GM21717 (cell line): ENCODE results near the gene PXDN.

ENCODE experiments used
- ATAC-seq: cut with Tn5 transposase; IDR thresholded peaks from one replicate; pipeline ENCODE4 v1.9.1; 2021; ENCODE audit warnings: mild to moderate bottlenecking, moderate library complexity; ENCODE audit not compliant: unreplicated experiment

Gene PXDN

DNA sequence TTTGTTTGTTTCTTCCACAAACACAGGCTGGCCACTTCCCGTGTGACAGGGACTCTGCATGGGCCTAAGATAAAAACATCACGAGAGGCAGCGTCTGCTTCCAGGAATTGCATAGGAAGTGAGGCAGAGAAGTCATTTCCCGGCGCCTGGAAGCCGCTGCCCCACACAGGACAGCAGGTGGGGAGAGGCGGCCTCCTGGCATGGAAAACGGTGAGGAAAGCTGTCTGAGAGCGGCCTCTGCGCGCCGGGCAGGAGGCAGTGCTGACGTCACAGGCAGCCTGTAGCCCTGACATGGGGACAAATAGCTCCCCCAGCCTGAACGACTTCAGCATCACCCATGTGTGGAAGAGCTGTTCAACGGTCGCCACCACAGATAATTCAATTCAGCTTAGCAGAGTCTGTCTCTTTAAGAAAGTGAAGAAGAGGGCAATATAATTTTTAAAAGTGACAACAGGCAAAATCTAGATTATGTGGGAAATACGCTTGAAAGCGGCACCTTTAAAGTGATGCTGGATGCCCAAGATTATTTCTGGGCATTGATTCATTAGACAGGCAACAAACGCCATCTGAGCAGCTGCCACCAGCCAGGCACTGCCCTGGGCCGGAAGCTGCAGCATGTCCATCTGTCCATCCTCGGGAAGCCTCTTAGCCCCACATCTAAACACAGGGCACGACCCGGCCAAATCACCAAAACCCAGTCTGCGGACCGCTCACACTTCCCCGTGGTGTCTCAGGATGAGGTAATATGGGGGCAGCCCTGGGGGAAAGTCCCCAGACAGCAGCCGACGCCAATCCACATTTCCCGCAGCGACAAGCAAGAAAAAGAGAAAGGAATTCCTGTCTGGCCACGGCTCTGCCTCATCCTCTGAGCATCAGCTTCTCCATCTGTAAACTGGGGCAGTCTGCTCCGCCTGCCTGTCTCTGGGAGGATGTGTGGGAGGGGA, 138.9 kb downstream of the PXDN start:
- ATAC-seq = no peak

DNA sequence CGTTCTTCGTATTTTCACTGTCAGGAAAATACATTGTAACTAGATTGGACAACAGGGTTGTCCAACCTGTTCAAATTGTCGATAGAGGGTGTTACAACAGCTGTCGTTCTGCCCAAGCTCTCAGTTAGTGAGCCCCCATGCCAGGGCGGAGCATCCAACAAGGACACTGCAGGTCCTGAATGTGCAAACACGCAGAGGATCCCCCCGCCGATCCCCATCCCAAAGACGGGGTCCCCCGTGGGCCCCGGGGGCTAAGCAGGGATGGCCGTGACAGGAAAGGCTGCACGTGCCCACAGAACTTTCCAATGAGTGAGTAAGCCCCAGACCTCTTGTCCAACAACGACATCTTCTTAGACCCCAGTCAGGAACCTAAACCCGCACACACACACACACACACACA, 140.8 kb downstream of the PXDN start:
- no peak for ATAC-seq

DNA sequence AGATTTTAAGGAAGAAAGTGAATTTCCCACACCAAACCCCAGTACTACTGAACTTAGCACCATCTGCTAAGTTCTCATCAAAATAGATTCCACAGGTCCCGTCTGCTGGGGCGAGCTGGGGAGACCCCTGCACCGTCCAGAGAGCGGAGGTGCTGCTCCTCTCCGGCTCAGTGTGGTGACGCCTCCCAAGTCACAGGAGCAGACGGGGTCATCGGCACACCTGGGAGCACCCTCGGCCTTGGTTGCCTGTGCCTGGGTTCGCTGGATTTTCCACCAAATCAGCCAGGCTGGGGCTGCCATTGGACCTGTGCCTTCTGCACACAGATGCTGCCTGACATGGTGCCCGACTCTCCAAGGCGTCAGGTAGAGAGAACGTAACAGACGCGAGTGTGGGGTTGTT, 141.3 kb downstream of the PXDN start:
- ATAC-seq = no peak

GRCh38 chr2:1602278-1603010, 141.9 kb downstream of the PXDN start:
- no peak for ATAC-seq

- no peak for ATAC-seq
Observed at GRCh38 chr2:1601471-1602277, 142.6 kb downstream of the PXDN start.

DNA sequence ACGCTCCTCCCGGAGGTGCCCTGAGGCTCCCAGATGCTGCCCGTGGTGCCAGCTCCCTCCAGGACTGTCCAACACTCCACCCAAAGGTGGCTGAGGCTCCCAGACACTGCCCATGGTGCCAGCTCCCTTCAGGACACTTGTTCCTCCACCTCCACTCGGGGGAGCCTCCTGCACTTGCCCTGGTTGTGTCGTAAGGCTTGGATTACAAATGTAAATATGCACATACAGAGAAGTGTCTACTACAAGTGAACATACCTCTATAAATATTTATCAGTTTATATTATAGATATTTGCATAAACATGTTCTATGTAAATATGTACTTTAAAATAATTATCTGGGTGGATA, 143.3 kb downstream of the PXDN start:
- no peak for ATAC-seq

DNA sequence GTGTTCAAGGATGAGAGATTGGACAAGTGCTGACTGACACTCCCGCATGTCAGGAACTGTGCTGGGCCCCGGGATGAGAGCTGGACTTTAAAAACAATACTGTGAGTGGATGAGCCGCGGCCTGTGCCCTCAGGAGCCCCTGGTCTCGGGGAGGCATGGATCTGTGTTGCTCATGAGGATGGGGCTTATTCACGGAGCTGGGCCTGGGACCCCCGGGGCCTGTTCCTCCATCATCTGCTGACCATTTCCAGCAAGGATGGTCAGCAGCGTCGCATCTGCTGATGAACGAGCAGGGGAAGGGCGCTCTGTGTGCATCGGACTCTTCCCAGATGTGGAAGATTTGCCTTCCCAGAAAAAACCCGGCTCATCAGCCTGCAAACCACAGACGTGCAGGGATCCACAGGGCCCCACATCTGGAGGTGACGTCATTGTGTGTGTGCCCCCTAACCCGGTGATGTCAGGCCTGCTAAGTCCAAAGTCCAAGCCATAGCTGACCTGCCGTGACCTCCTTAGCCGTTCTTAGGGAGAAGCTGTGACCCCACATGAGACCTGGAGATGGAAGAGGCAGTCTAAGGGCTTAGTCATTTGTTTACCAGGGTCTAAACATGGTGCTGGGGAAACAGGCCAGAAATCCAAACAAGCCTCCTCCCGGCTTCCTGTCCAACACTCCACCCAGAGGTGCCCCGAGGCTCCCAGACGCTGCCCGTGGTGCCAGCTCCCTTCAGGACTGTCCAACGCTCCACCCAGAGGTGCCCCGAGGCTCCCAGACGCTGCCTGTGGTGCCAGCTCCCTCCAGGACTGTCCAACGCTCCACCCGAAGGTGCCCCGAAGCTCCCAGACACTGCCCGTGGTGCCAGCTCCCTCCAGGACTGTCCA, 143.9 kb downstream of the PXDN start:
- ATAC-seq = no peak

DNA sequence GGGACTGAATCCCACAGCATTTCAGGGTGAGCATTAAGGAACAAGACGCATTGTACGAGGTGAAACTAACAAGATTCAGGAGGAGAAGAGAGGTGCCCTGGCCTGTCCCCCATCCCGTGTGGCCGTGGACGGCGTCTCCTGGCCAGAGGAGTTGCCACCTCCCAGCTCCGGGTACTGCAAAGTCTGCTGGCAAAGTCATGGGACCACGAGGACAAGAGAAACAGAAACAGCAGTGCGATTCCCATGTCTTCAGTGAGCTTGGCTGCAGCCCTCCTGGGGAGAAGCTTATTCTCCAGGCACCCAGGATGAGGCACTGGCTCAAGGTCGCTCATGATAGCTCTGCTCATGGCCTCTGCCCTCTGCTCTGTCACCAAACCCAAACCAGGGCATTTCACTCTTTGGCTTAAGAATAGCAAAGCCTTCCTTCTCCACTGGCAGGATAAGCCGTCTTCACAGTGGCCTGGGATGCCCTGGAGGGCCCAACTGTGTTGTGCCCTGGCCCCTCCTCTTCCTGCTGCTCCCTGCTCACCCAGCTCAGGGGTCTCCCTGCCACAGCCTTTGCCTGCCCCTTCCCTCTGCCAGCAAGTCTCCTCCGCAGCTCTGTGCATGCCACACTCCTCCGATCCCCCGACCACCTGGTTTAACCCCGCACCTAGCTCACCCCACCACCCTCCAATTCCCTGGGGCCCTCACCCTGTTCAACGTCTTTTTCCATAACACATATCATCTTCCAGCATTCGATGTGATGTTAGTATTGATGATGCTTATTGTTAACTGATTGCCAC, 144.8 kb downstream of the PXDN start:
- no peak for ATAC-seq

GRCh38 chr2:1598800-1599199, 145.5 kb downstream of the PXDN start:
- no peak for ATAC-seq

- no peak for ATAC-seq
Observed at GRCh38 chr2:1598041-1598710, 146.1 kb downstream of the PXDN start.

DNA sequence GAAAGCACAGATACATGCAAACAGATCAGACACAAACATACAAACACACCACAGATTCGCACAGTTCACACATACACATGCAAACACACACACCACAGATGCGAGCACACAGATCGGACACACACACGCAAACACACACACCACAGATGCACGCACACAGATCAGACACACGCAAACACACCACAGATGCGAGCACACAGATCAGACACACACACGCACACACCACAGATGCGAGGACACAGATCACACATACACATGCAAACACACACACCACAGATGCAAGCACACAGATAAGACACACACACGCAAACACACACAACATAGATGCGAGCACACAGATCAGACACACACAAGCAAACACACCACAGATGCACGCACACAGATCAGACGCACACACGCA, 149.0 kb downstream of the PXDN start:
- no peak for ATAC-seq

DNA sequence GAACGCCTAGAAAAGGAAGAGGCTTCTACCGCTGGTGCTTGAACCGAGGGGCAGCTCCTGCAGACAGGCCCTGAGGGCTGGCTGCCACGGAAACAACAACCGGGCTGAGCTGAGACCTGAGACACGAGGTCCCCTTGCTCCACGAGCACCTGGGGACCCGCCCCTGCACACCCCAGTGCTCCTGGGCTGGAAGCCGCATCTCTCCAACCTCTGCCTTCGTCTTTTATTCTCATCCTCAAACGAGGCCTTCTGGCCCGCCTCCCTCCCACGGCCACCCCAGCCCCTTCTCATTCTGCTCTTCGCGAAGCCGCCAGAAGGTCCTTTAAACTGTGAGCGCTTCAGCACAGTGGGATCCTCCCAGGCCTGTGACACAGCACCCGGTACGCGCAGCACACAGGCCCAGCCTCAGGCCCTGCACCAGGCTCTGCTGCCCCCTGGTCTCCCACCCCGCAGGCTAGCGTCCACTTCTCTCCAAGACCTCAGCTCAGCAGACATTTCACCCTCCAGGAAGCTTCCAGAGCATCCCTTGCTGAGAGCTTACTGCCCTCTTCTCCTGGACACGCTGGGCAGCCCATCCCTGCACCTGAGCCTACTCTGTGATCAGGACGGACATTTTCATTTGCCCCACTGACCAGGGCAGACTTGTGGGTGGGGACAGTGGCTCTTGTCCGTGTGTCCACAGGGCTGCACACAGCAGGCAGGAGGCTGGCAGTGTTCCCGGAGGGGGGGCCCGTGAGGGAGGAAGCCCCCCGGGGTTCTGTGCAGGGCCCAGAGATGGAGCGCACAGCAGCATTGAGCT, 149.7 kb downstream of the PXDN start:
- no peak for ATAC-seq

DNA sequence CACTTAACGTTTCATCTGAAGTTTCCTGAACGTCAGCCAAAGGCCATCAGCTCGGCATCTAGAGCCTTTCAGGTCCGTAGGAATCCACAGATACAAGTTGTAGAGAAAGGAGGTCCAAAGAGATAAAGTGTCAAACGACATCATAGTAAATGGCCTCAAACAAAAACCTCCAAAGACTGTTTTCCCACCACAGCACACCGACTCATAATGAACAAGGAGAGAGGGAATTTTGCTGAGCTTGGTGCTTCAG, 150.3 kb downstream of the PXDN start:
- ATAC-seq = no peak

- no peak for ATAC-seq
Observed at GRCh38 chr2:1593371-1594122, 150.8 kb downstream of the PXDN start.

GRCh38 chr2:1591978-1592907, 152.1 kb downstream of the PXDN start:
- no peak for ATAC-seq

DNA sequence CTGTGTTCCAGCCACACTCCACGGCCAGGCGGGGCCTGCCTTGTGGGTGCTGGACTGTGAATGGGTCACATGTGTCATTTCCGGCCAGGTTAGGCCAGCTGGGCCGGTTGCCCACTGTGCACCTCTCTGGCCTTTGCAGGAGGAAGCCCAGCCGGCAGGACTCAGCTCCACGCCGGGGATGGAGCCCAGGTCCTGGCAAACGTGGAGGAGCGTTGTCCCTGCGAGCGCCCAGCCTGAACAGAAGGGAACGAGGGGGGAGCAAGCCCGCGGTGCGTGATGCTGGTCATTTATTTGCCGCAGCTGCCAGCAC, 152.9 kb downstream of the PXDN start:
- no peak for ATAC-seq
